Measurements from ENCODE around the gene COL6A3. TPM values are rescaled to one million over a fixed set of nuclear protein-coding genes. Genes with fewer than 3 reads are reported as not detected.

Gene COL6A3
- polyA plus RNA-seq, 6 donors from 2014 or later, result not detected

- H3K27ac Mint-ChIP-seq, result no peak overlapping the region
- peaks cover 20 to 43% (median 30%) of the 10 kb centered on the region in 3 donors for H3K27me3 Mint-ChIP-seq
- no peaks in the 10 kb centered on the region for H3K9me3 Mint-ChIP-seq
- no peaks in the 10 kb centered on the region for H3K36me3 Mint-ChIP-seq
- H3K4me3 Mint-ChIP-seq, result no peak overlapping the region
- DNase-seq (no peak), ATAC-seq (ENCODE audit: low read depth in 2 of 2) (no peak)
- H3K4me1 Mint-ChIP-seq, result no peaks in the 10 kb centered on the region
Observed at GRCh38 chr2:237405006-237405559, 8.9 kb downstream of the COL6A3 start.

DNA sequence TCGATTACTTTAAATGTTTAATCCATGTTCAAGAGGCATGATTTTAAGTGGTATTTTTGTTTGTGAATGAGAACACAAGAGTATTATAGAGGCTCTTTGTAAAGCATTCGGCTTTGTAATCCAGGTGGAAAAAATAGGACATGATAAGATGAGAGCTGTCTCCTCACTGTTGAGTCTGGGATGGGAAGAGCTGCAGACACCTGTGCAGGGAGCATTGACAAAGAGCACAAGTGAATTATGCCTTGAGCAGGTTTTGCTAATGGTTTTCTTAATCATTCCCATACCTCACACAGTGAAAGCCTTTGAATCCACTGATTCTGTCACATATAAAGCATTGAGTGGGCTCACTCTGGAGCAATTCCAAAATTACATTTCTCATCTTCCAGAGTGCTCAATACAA is 9.6 kb downstream of the COL6A3 start:
- no peak for DNase-seq
- H3K4me1 Mint-ChIP-seq, result no peaks in the 10 kb centered on the region
- no peak for ATAC-seq (ENCODE audit: low read depth in 2 of 2)
- no peak overlapping the region for H3K4me3 Mint-ChIP-seq
- H3K27me3 Mint-ChIP-seq, result peaks cover 15 to 43% (median 36%) of the 10 kb centered on the region in 3 donors
- no peak overlapping the region for H3K27ac Mint-ChIP-seq
- no peaks in the 10 kb centered on the region for H3K36me3 Mint-ChIP-seq
- H3K9me3 Mint-ChIP-seq, result no peaks in the 10 kb centered on the region

DNA sequence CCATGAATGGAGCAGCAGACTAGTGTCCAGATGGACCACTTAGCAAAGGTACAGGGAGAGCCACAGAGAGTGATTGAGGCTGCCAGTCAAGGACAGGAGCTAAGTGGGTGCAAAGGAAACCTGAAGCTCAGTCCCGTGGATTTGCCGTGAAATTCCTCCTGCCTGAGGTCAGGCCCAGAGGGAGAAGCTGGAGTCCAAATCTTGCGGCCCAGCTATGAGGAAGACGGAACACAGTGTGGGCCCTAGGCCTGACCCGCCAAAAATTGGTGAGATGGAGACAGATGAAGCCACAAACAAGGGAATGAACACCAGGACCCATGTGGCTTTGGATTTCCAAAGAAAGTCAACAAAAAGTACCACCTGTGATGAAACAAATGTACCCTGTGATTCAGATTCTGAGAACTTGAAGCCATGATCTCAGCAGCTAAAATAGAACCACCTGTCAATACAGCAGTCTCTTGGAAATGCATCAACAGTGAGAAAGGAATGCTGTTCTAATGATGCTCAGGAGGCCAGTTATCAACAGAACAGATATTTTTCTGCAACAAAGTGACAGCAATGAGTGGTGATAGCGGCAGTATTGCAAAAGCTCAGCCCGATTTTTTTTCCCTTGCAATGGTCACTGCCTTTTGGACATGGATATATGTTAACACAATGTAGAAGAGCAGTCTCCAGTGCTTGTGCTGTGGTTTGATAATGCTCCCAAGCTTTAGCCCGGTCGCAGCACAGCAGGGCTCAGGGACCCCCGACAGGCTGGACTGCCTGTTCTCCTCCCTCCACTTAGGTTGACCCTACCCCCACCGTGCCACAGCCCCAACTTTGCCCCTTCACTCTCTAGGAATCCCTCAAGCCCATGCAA is 10.7 kb downstream of the COL6A3 start:
- DNase-seq, result no peak
- no peaks in the 10 kb centered on the region for H3K36me3 Mint-ChIP-seq
- H3K27me3 Mint-ChIP-seq, result peaks cover 12 to 44% (median 34%) of the 10 kb centered on the region in 3 donors
- H3K4me3 Mint-ChIP-seq, result peak overlapping the region in 1 of 8 donors; percentile 59
- H3K27ac Mint-ChIP-seq, result no peak overlapping the region
- no peaks in the 10 kb centered on the region for H3K9me3 Mint-ChIP-seq
- no peak for ATAC-seq (ENCODE audit: low read depth in 2 of 2)
- H3K4me1 Mint-ChIP-seq, result no peaks in the 10 kb centered on the region

GRCh38 chr2:237400199-237400598 is 13.8 kb downstream of the COL6A3 start:
- Mint-ChIP-seq H3K27me3 (peaks cover 21 to 57% (median 44%) of the 10 kb centered on the region in 3 donors), H3K4me3 (no peak overlapping the region), H3K27ac (no peak overlapping the region), H3K9me3 (no peaks in the 10 kb centered on the region), H3K4me1 (no peaks in the 10 kb centered on the region), H3K36me3 (no peaks in the 10 kb centered on the region)
- ATAC-seq (ENCODE audit: low read depth in 2 of 2) (no peak), DNase-seq (no peak)

DNA sequence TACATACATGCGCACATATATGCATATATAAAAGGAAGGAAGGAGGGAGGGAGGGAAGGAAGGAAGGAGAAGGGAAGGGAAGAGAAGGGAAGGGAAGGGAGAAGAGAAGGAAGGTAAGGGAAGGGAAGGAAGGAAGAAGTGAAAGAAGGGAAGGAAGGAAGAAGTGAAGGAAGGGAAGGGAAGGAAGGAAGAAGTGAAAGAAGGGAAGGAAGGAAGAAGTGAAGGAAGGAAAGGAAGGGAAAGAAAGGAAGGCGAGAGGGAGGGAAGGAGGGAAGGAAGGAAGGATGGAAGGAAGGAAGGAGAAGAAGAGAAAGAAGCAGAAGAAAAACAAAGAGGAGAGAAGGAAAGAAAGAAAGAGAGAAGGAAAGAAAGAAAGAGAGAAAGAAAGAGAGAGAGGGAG is 16.9 kb downstream of the COL6A3 start:
- Mint-ChIP-seq H3K36me3 (no peaks in the 10 kb centered on the region), H3K4me1 (no peaks in the 10 kb centered on the region), H3K27me3 (peaks cover 38 to 59% (median 43%) of the 10 kb centered on the region in 3 donors)

DNA sequence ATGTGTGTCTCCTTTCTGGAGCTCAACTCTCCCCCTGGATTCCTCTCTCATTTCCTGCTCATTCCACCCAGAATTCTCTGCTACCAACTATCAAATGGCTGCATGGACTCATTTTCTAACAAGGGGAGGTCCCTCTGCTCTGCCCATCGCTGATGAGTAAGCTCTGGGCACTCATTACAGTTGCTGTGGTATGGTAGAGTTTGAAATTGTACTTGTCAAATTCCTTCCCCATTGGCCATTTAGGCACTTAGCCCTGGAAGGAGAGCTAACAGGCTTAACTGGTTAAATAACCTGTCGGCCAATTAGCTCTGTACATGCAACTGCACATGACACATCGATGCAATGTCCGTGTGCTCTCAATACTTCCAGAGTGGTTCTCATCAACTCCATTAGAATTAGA is 20.4 kb downstream of the COL6A3 start:
- no peaks in the 10 kb centered on the region for H3K36me3 Mint-ChIP-seq
- H3K4me1 Mint-ChIP-seq, result no peaks in the 10 kb centered on the region
- ATAC-seq (ENCODE audit: low read depth in 2 of 2) (no peak), DNase-seq (no peak)
- H3K4me3 Mint-ChIP-seq, result no peak overlapping the region
- peaks cover 0 to 3% (median 0%) of the 10 kb centered on the region in 7 donors for H3K9me3 Mint-ChIP-seq
- peaks cover 27 to 51% (median 39%) of the 10 kb centered on the region in 3 donors for H3K27me3 Mint-ChIP-seq
- H3K27ac Mint-ChIP-seq, result no peak overlapping the region

More for the DNA sequence above, 16.9 kb downstream of the COL6A3 start:
- Mint-ChIP-seq H3K9me3 (peaks cover 0 to 3% (median 0%) of the 10 kb centered on the region in 7 donors), H3K27ac (no peak overlapping the region), H3K4me3 (no peak overlapping the region)
- no peak for DNase-seq
- ATAC-seq (ENCODE audit: low read depth in 2 of 2), result no peak

DNA sequence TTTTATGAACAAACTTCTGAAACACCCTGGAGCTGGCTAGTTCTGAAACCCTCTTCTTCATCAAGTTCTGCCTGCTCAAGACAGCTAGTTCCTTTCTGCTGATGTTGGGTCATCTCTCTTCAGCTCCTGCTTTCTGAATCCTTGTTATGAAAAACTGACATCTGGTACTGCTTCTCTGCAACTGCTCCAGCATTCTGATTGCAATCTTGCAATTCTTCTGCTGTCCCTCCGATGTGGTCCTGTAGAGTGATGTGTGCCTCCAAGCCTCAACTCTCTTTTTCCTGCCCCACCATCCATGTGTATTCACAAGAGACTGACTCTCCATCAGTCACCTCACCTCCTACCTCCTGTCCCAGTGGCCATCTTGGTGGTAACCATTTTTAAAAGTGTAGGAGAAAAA is 21.8 kb downstream of the COL6A3 start:
- DNase-seq, result no peak
- no peak overlapping the region for H3K4me3 Mint-ChIP-seq
- no peak for ATAC-seq (ENCODE audit: low read depth in 2 of 2)
- H3K27me3 Mint-ChIP-seq, result peaks cover 17 to 39% (median 29%) of the 10 kb centered on the region in 3 donors
- H3K36me3 Mint-ChIP-seq, result no peaks in the 10 kb centered on the region
- H3K9me3 Mint-ChIP-seq, result peaks cover 0 to 3% (median 0%) of the 10 kb centered on the region in 7 donors
- H3K27ac Mint-ChIP-seq, result no peak overlapping the region
- H3K4me1 Mint-ChIP-seq, result no peaks in the 10 kb centered on the region

GRCh38 chr2:237391140-237391539 is 22.8 kb downstream of the COL6A3 start:
- H3K4me1 Mint-ChIP-seq, result no peaks in the 10 kb centered on the region
- H3K9me3 Mint-ChIP-seq, result peaks cover 0 to 8% (median 0%) of the 10 kb centered on the region in 7 donors
- DNase-seq, result no peak
- no peak overlapping the region for H3K4me3 Mint-ChIP-seq
- ATAC-seq (ENCODE audit: low read depth in 2 of 2), result no peak
- H3K36me3 Mint-ChIP-seq, result no peaks in the 10 kb centered on the region
- H3K27me3 Mint-ChIP-seq, result peaks cover 14 to 30% (median 29%) of the 10 kb centered on the region in 3 donors
- H3K27ac Mint-ChIP-seq, result no peak overlapping the region

DNA sequence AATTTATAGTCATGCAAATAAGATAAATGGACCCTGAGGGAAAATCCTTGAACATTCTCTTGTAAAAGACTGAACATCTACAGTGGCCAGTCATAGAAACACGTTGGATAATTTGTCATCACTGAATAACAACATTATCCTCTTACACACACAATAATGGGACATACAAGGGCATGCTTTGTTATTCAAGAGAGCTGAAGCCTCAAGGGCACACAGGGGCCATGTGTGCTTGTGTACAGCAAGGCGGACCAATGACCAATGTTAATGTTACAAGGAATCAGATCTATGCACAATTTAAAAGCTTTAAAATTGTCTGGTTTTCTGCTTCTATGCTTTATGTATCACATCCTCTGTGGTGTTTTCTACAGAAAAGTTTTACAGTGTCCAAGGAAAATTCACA is 23.7 kb downstream of the COL6A3 start:
- Mint-ChIP-seq H3K36me3 (no peaks in the 10 kb centered on the region), H3K4me3 (no peak overlapping the region), H3K9me3 (peaks cover 0 to 8% (median 0%) of the 10 kb centered on the region in 7 donors), H3K27me3 (peaks cover 8 to 32% (median 25%) of the 10 kb centered on the region in 3 donors), H3K4me1 (no peaks in the 10 kb centered on the region), H3K27ac (no peak overlapping the region)
- DNase-seq (no peak), ATAC-seq (ENCODE audit: low read depth in 2 of 2) (no peak)

GRCh38 chr2:237389831-237390230 is 24.1 kb downstream of the COL6A3 start:
- H3K4me3 Mint-ChIP-seq, result no peak overlapping the region
- H3K27ac Mint-ChIP-seq, result no peak overlapping the region
- H3K27me3 Mint-ChIP-seq, result peaks cover 12 to 31% (median 29%) of the 10 kb centered on the region in 3 donors
- ATAC-seq (ENCODE audit: low read depth in 2 of 2) (no peak), DNase-seq (no peak)
- H3K4me1 Mint-ChIP-seq, result no peaks in the 10 kb centered on the region
- peaks cover 0 to 8% (median 0%) of the 10 kb centered on the region in 7 donors for H3K9me3 Mint-ChIP-seq
- H3K36me3 Mint-ChIP-seq, result no peaks in the 10 kb centered on the region

DNA sequence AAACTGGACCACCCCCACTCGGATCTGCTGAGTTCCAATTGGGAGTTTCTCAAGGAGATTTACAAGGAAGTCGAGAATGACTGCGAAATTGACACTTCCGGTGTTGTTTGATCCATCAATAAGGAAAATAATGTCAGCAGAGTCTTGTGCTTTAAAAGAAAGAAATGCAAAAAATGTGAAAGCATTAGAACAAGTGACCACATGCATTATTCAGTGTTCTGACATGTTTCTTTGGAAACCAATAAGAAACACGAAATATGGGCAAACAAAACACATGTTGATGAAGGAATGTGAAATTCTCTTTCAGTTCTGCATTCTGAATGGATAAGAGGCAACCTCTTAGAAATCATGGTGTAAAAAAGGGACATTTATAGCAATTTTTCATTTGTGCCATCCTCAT is 25.9 kb downstream of the COL6A3 start:
- Mint-ChIP-seq H3K27me3 (peaks cover 17 to 26% (median 17%) of the 10 kb centered on the region in 3 donors), H3K9me3 (peaks cover 0 to 8% (median 0%) of the 10 kb centered on the region in 7 donors), H3K27ac (no peak overlapping the region), H3K4me1 (no peaks in the 10 kb centered on the region), H3K36me3 (no peaks in the 10 kb centered on the region), H3K4me3 (no peak overlapping the region)
- no peak for ATAC-seq (ENCODE audit: low read depth in 2 of 2)
- no peak for DNase-seq

- H3K27ac Mint-ChIP-seq, result no peak overlapping the region
- H3K27me3 Mint-ChIP-seq, result peaks cover 9 to 16% (median 15%) of the 10 kb centered on the region in 3 donors
- H3K4me1 Mint-ChIP-seq, result no peaks in the 10 kb centered on the region
- ATAC-seq (ENCODE audit: low read depth in 2 of 2), result no peak
- H3K4me3 Mint-ChIP-seq, result no peak overlapping the region
- no peak for DNase-seq
- H3K36me3 Mint-ChIP-seq, result no peaks in the 10 kb centered on the region
- peaks cover 0 to 8% (median 2%) of the 10 kb centered on the region in 7 donors for H3K9me3 Mint-ChIP-seq
Observed at GRCh38 chr2:237384672-237385020, 29.3 kb downstream of the COL6A3 start.

DNA sequence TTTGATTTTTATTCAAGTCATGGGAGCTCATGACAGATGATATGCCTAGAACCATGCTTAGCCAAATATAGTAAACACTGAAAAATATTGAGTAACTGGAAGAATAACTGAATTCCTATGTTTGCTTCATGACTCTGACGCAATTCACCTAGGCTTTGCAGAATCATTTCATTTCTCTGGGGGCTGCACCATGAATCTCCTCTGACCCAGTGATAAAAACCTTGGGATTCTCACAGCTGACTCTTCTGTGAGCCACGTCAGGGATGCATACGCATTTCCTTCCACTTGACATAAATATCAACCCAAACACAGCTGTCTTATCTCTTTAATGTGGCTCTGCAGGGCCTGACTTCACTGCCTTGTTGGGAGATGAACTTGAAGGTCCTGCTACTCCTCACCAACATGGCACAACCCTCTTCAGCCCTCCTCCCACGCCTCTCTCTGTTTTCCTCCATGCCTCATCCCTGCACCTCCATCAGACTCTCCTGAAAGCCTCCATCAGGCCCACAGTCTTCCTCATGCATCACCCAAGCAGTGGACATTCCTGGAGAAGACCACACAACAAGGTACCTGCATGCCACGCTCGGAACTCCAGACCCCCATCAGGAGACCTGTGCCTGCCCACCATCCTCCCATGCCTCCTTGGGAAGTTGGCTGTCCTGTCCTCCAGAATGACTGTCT is 29.8 kb downstream of the COL6A3 start:
- Mint-ChIP-seq H3K9me3 (peaks cover 0 to 8% (median 2%) of the 10 kb centered on the region in 7 donors), H3K4me1 (no peaks in the 10 kb centered on the region), H3K4me3 (no peak overlapping the region), H3K27me3 (peaks cover 10 to 16% (median 15%) of the 10 kb centered on the region in 3 donors), H3K27ac (peak overlapping the region in 1 of 6 donors; percentile 85), H3K36me3 (no peaks in the 10 kb centered on the region)
- no peak for DNase-seq
- ATAC-seq (ENCODE audit: low read depth in 2 of 2), result no peak

Data from naive B cell (primary cell).